ENCODE data around the gene HS6ST2.
"Not testable (repeated sequence)": the region's sequence is repeated elsewhere in the genome, so short reads cannot be mapped to it uniquely, and the experiment has no call there.

Gene HS6ST2

DNA sequence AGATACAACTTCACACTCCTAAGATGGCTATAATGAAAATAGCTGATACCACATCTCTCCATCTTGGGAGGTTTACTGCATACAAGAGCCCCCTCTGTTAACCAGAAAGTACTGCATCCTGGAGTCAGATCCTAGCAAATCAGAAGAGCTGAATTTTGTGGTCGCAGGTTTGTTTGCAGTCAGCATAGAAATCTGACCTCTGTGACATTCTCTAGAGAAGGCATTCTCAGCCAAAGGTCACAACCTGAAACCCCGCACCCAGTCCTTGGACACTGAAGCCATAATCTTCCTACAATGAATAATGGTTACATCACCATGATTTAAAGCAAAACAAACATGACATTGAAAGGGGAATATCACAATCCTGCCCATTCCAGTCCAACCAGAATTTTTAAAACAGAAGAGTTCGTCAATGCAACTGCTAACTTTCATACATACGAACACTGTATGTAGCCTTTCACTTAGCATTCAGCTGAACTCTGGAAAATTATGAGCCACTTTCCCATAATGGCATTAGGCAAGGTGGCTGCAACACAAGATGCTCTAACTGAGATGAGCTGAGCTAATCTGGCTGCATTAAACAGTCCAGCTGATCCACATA lies 17.6 kb downstream of the HS6ST2 start:
- Histone ChIP-seq H3K36me3 (ENCODE audit: control insufficient read depth in 1 of 2, insufficient read depth in 2 of 2, low read length in 2 of 2) (no peaks in the 10 kb centered on the region), H3K4me3 (ENCODE audit: low read depth in 1 of 2, low read length in 2 of 2) (no peak overlapping the region), H3K27ac (ENCODE audit: low read length) (no peak overlapping the region), H3K4me1 (ENCODE audit: control insufficient read depth in 1 of 2, insufficient read depth in 2 of 2, low read length in 2 of 2) (no peaks in the 10 kb centered on the region), H3K9me3 (ENCODE audit: control insufficient read depth in 1 of 2, low read length in 2 of 2) (no peaks in the 10 kb centered on the region), H3K27me3 (ENCODE audit: low read depth, low read length) (no peaks in the 10 kb centered on the region)

DNA sequence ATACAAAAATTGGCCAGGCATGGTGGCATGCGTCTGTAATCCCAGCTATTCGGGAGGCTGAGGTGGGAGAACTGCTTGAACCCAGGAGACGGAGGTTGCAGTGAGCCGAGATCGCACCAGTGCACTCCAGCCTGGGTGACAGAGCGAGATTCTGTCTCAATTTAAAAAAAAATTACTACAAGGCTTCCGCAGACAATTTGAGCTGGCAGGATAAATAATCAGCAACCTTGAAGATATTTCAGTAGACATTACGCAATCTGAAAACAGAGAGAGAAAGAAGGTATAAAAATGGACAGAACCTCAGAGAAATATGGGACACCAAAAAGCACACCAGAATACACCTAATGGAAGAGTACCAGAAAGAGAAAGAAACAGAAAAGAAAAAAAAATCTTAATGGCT lies 25.3 kb downstream of the HS6ST2 start:
- no peak overlapping the region for H3K4me3 ChIP-seq (ENCODE audit: low read depth in 1 of 2, low read length in 2 of 2)
- H3K9me3 ChIP-seq (ENCODE audit: control insufficient read depth in 1 of 2, low read length in 2 of 2), result no peaks in the 10 kb centered on the region
- H3K27ac ChIP-seq (ENCODE audit: low read length), result no peak overlapping the region
- H3K27me3 ChIP-seq (ENCODE audit: low read depth, low read length), result no peaks in the 10 kb centered on the region
- H3K36me3 ChIP-seq (ENCODE audit: control insufficient read depth in 1 of 2, insufficient read depth in 2 of 2, low read length in 2 of 2), result no peaks in the 10 kb centered on the region
- no peaks in the 10 kb centered on the region for H3K4me1 ChIP-seq (ENCODE audit: control insufficient read depth in 1 of 2, insufficient read depth in 2 of 2, low read length in 2 of 2)

DNA sequence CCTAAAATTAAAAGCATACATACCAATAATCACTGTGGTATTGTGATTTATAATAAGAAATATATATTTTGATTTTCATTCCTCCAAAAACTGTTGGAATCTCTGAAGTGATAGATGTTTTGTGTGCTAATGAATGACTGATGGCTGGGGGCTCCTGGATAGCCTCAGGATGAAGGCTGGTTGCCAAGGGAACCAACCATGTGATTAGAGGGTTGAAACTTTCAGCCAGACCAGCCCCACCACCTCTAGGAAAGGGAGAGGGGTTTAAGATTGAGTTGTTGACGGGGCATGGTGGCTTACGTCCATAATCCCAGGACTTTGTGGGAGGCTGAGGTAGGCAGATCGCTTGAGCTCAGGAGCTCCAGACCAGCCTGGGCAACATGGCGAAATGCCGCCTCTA lies 34.0 kb downstream of the HS6ST2 start:
- Histone ChIP-seq H3K27ac (ENCODE audit: low read length) (no peak overlapping the region), H3K4me1 (ENCODE audit: control insufficient read depth in 1 of 2, insufficient read depth in 2 of 2, low read length in 2 of 2) (no peaks in the 10 kb centered on the region), H3K36me3 (ENCODE audit: control insufficient read depth in 1 of 2, insufficient read depth in 2 of 2, low read length in 2 of 2) (no peaks in the 10 kb centered on the region), H3K9me3 (ENCODE audit: control insufficient read depth in 1 of 2, low read length in 2 of 2) (no peaks in the 10 kb centered on the region), H3K27me3 (ENCODE audit: low read depth, low read length) (no peaks in the 10 kb centered on the region), H3K4me3 (ENCODE audit: low read depth in 1 of 2, low read length in 2 of 2) (no peak overlapping the region)

DNA sequence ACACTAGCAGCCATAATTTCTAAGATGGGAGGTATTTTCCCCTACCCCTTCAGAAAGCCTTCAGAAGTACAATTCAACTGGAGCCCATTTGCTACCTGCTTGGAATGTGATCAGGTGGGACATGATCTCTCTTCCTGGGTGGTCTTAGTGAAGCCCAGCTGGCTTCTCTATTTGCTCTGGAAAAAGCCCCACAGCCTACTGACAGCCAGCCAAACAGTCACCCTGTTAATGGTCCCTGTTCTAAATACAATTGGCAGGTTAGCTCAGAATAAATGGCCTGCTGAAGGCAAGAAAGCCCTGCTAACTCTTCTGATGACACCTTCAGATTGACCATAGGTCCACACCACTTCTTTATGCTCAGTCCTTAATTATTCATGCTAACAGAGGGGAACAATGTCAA lies 39.9 kb downstream of the HS6ST2 start:
- Histone ChIP-seq H3K9me3 (ENCODE audit: control insufficient read depth in 1 of 2, low read length in 2 of 2) (no peaks in the 10 kb centered on the region), H3K4me3 (ENCODE audit: low read depth in 1 of 2, low read length in 2 of 2) (no peak overlapping the region), H3K27me3 (ENCODE audit: low read depth, low read length) (no peaks in the 10 kb centered on the region), H3K27ac (ENCODE audit: low read length) (no peak overlapping the region), H3K36me3 (ENCODE audit: control insufficient read depth in 1 of 2, insufficient read depth in 2 of 2, low read length in 2 of 2) (no peaks in the 10 kb centered on the region), H3K4me1 (ENCODE audit: control insufficient read depth in 1 of 2, insufficient read depth in 2 of 2, low read length in 2 of 2) (no peaks in the 10 kb centered on the region)

DNA sequence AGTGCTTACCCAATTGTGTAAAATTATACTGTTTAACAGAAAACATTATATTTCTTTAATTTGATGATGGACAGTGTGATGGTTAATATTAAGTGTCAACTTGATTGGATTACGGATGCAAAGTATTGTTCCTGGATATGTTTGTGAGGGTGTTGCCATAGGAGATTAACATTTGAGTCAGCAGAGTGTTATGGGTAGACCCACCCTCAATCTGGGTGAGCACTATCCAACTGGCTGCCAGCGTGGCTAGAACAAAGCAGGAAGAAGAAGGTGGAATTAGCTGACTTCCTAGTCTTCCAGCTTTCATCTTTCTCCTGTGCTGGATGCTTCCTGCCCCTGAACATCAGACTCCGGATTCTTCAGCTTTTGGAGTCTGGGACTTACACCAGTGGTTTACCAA lies 42.1 kb downstream of the HS6ST2 start:
- Histone ChIP-seq H3K36me3 (ENCODE audit: control insufficient read depth in 1 of 2, insufficient read depth in 2 of 2, low read length in 2 of 2) (no peaks in the 10 kb centered on the region), H3K27ac (ENCODE audit: low read length) (no peak overlapping the region), H3K9me3 (ENCODE audit: control insufficient read depth in 1 of 2, low read length in 2 of 2) (no peaks in the 10 kb centered on the region), H3K4me1 (ENCODE audit: control insufficient read depth in 1 of 2, insufficient read depth in 2 of 2, low read length in 2 of 2) (no peaks in the 10 kb centered on the region), H3K27me3 (ENCODE audit: low read depth, low read length) (no peaks in the 10 kb centered on the region), H3K4me3 (ENCODE audit: low read depth in 1 of 2, low read length in 2 of 2) (no peak overlapping the region)

DNA sequence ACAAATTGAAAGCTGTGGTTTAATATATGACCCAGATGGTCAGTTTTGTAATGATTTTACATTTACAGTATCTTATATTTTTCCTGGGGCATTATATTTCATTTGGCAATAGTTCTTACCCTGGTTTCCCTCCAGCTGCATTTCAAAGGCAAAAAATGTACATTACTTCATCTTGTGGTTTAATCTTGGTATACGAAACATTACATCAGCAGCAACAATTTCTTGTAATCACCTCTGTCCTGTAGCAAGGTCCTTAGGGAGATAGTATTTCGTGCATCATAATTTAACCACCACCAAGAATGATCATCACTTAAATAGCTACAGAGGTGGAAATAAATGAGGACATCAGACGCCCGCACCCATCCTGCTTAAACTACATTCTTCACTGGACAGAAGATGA lies 48.8 kb downstream of the HS6ST2 start:
- Histone ChIP-seq H3K27ac (ENCODE audit: low read length) (no peak overlapping the region), H3K27me3 (ENCODE audit: low read depth, low read length) (no peaks in the 10 kb centered on the region), H3K9me3 (ENCODE audit: control insufficient read depth in 1 of 2, low read length in 2 of 2) (no peaks in the 10 kb centered on the region), H3K4me3 (ENCODE audit: low read depth in 1 of 2, low read length in 2 of 2) (no peak overlapping the region), H3K36me3 (ENCODE audit: control insufficient read depth in 1 of 2, insufficient read depth in 2 of 2, low read length in 2 of 2) (no peaks in the 10 kb centered on the region), H3K4me1 (ENCODE audit: control insufficient read depth in 1 of 2, insufficient read depth in 2 of 2, low read length in 2 of 2) (no peaks in the 10 kb centered on the region)

DNA sequence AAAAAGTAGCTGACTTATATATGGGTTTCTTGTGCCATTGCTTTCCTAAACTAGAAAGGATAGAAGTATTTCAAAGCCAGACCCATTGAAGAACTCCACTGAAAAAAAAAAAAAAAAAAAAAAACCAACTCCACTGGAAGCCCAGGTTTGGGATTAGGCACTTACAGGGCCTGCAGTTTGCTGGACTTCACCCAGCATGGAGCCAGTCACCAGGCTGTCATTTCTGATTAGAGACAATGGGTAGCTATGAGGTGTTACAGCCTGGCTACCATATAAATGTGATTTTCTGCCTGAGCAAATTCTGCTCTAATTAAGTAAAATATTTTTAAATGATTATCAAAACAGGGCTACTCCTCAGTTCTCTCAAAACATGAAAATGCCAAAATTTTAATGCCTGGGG lies 49.5 kb downstream of the HS6ST2 start:
- Histone ChIP-seq H3K4me1 (ENCODE audit: control insufficient read depth in 1 of 2, insufficient read depth in 2 of 2, low read length in 2 of 2) (no peaks in the 10 kb centered on the region), H3K36me3 (ENCODE audit: control insufficient read depth in 1 of 2, insufficient read depth in 2 of 2, low read length in 2 of 2) (no peaks in the 10 kb centered on the region), H3K27ac (ENCODE audit: low read length) (no peak overlapping the region), H3K27me3 (ENCODE audit: low read depth, low read length) (no peaks in the 10 kb centered on the region), H3K4me3 (ENCODE audit: low read depth in 1 of 2, low read length in 2 of 2) (no peak overlapping the region), H3K9me3 (ENCODE audit: control insufficient read depth in 1 of 2, low read length in 2 of 2) (no peaks in the 10 kb centered on the region)

DNA sequence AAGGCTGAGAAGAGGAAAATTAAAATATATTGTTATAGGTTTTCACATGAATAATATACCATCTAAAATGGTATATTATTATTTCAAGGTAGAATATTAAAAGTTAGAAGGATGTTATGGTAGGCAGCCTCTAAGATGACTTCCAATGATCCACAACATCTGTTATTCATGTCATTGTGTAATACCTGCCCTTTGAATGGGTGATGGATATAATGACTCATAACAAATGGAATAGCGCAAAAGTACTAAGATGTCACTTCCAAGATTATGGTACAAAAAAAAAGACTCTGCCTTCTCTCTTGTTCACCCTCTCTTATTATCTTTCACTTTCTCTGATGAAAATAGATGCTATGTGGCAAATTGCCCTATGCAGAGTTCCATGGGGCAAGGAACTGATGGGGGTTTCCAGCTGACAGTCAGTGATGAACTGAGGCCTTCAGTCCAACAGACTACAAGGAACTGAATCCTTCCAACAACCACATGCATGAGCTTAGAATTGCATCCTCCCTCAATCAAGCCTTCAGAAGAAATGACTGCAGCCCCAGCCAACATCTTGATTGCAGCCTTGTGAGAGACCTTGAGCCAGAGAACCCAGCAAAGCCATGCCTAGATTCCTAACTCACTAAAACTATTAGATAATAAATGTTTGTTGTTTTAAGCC lies 57.7 kb downstream of the HS6ST2 start:
- no peaks in the 10 kb centered on the region for H3K27me3 ChIP-seq (ENCODE audit: low read depth, low read length)
- H3K36me3 ChIP-seq (ENCODE audit: control insufficient read depth in 1 of 2, insufficient read depth in 2 of 2, low read length in 2 of 2), result no peaks in the 10 kb centered on the region
- no peak overlapping the region for H3K4me3 ChIP-seq (ENCODE audit: low read depth in 1 of 2, low read length in 2 of 2)
- H3K9me3 ChIP-seq (ENCODE audit: control insufficient read depth in 1 of 2, low read length in 2 of 2), result no peaks in the 10 kb centered on the region
- H3K27ac ChIP-seq (ENCODE audit: low read length), result no peak overlapping the region
- H3K4me1 ChIP-seq (ENCODE audit: control insufficient read depth in 1 of 2, insufficient read depth in 2 of 2, low read length in 2 of 2), result no peaks in the 10 kb centered on the region

DNA sequence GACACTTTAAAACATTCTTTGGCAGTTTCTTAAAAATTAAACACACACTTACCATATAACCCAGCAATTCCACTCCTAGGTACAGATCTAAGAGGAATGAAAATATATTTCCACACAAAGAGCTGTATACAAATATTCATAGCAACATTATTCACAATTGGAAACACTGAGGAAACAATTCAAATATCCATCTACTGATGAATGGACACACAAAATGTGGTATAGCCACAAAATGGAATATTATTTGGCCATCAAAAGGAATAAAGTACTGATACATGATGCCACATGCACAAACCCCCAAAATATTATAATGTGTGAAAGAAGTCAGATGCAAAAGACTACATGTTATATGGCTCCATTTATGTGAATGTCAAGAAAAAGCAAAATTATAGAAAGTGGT lies 70.9 kb downstream of the HS6ST2 start:
- Histone ChIP-seq H3K27me3 (ENCODE audit: low read depth, low read length) (no peaks in the 10 kb centered on the region), H3K36me3 (ENCODE audit: control insufficient read depth in 1 of 2, insufficient read depth in 2 of 2, low read length in 2 of 2) (no peaks in the 10 kb centered on the region), H3K27ac (ENCODE audit: low read length) (no peak overlapping the region), H3K4me1 (ENCODE audit: control insufficient read depth in 1 of 2, insufficient read depth in 2 of 2, low read length in 2 of 2) (no peaks in the 10 kb centered on the region), H3K9me3 (ENCODE audit: control insufficient read depth in 1 of 2, low read length in 2 of 2) (no peaks in the 10 kb centered on the region), H3K4me3 (ENCODE audit: low read depth in 1 of 2, low read length in 2 of 2) (no peak overlapping the region)

DNA sequence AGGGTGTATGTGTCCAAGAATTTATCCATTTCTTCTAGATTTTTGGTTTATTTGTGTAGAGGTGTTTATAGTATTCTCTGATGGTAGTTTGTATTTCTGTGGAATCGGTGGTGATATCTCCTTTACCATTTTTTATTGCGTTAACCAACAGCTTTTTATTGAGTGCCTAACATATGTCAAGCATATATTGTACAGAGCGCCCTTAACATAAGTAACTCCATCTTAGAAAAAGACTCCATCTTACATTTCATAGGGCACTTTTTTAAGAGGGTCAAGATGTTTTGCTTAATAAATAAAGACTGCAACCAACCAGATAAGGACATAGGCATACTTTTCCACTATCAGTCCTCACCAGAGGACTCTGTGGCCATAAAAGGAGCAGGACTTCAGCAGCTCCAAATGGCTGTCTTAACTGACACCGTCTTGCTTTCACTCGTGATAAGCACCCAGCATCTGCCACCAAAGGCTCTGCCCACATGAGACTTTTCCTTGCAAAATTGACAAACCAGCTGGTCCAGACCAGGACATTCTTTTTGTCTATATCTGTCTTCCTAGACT lies 75.0 kb downstream of the HS6ST2 start:
- Histone ChIP-seq H3K4me1 (ENCODE audit: control insufficient read depth in 1 of 2, insufficient read depth in 2 of 2, low read length in 2 of 2) (no peaks in the 10 kb centered on the region), H3K4me3 (ENCODE audit: low read depth in 1 of 2, low read length in 2 of 2) (no peak overlapping the region), H3K36me3 (ENCODE audit: control insufficient read depth in 1 of 2, insufficient read depth in 2 of 2, low read length in 2 of 2) (no peaks in the 10 kb centered on the region), H3K27ac (ENCODE audit: low read length) (no peak overlapping the region), H3K9me3 (ENCODE audit: control insufficient read depth in 1 of 2, low read length in 2 of 2) (no peaks in the 10 kb centered on the region), H3K27me3 (ENCODE audit: low read depth, low read length) (no peaks in the 10 kb centered on the region)

DNA sequence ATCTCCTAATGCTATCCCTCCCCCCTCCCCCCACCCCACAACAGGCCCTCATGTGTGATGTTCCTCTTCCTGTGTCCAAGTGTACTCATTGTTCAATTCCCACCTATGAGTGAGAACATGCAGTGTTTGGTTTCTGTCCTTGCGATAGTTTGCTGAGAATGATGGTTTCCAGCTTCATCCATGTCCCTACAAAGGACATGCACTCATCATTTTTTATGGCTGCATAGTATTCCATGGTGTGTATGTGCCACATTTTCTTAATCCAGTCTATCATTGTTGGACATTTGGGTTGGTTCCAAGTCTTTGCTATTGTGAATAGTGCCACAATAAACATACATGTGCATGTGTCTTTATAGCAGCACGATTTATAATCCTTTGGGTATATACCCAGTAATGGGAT lies 77.7 kb downstream of the HS6ST2 start:
- not testable (repeated sequence) for H3K36me3 ChIP-seq (ENCODE audit: control insufficient read depth in 1 of 2, insufficient read depth in 2 of 2, low read length in 2 of 2); H3K4me3 ChIP-seq (ENCODE audit: low read depth in 1 of 2, low read length in 2 of 2); H3K4me1 ChIP-seq (ENCODE audit: control insufficient read depth in 1 of 2, insufficient read depth in 2 of 2, low read length in 2 of 2); H3K27ac ChIP-seq (ENCODE audit: low read length); H3K27me3 ChIP-seq (ENCODE audit: low read depth, low read length); H3K9me3 ChIP-seq (ENCODE audit: control insufficient read depth in 1 of 2, low read length in 2 of 2)

All from muscle layer of duodenum (tissue), 2 donors.